ENCODE measurements around the gene ARHGEF9.

ARHGEF9 gene

DNA sequence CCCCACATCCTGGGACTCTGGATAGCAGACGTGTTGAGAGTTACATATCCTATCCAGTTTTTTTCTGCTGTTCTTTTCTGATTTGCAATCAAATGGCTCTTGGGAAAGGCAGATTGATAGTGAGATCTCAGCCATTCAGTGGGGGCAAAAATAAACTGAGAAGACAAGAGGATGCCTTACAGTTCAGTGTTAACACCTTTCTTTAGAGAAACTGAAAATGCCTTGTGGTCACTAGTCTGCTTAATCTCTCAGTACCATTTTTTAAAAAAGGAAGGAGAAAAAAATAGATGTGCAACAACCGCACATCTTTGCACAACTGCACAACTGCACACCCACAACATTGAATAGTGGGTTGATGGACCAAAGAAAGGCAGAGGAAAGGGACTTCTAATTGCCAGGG lies 109.3 kb downstream of the ARHGEF9 start:
- H2BK15ac ChIP-seq (ENCODE audit: low read depth, poor library complexity, severe bottlenecking) = no peak overlapping the region
- no peak overlapping the region for H3K14ac ChIP-seq (ENCODE audit: low read length in 2 of 2)
- H3K79me1 ChIP-seq (replicated peaks; ENCODE audit: low read length, poor library complexity, severe bottlenecking) = peaks cover under 1% of the 10 kb centered on the region
- H2AK5ac ChIP-seq (ENCODE audit: low read length, severe bottlenecking) = no peak overlapping the region
- no peak overlapping the region for H3K23ac ChIP-seq (ENCODE audit: low read length in 2 of 2)
- H2BK120ac ChIP-seq (ENCODE audit: low read depth, low read length) = no peak overlapping the region
- 100% methylated on average over 1 of the region's 2 CpGs for WGBS
- H3K27ac ChIP-seq (ENCODE audit: low read length, poor library complexity, severe bottlenecking) = no peak overlapping the region
- no peak overlapping the region for H3K4me3 ChIP-seq (ENCODE audit: insufficient read depth in 1 of 2, low read depth in 1 of 2, low read length in 2 of 2)
- no peak overlapping the region for H3K9ac ChIP-seq (ENCODE audit: low read length)
- peaks cover 0 to 7% of the 10 kb centered on the region in 2 experiments for H3K27me3 ChIP-seq (ENCODE audit: control insufficient read depth in 1 of 2, insufficient read depth in 1 of 2, low read length in 2 of 2)
- H2BK5ac ChIP-seq (ENCODE audit: low read depth, low read length, poor library complexity, severe bottlenecking) = no peak overlapping the region
- no peak for DNase-seq
- no peaks in the 10 kb centered on the region for H3K9me3 ChIP-seq (ENCODE audit: control insufficient read depth, low read length)
- H2BK12ac ChIP-seq (ENCODE audit: low read length in 2 of 2) = no peak overlapping the region
- H3K4me1 ChIP-seq (ENCODE audit: control insufficient read depth, insufficient read depth, low read depth, low read length) = no peaks in the 10 kb centered on the region
- no peak overlapping the region for H3K18ac ChIP-seq (ENCODE audit: low read depth in 1 of 2, low read length in 2 of 2)
- no peak overlapping the region for H2AFZ ChIP-seq (ENCODE audit: low read depth, low read length)
- no peak overlapping the region for H3K4ac ChIP-seq (ENCODE audit: low read depth in 1 of 2, low read length in 2 of 2)
- no peak overlapping the region for H3K4me2 ChIP-seq (ENCODE audit: low read length, poor library complexity, severe bottlenecking)
- H4K8ac ChIP-seq (ENCODE audit: low read length) = no peak overlapping the region
- peaks cover 7 to 37% of the 10 kb centered on the region in 2 experiments for H3K36me3 ChIP-seq (ENCODE audit: control insufficient read depth in 1 of 2, insufficient read depth in 2 of 2, low read depth in 1 of 2, low read length in 2 of 2)
- H4K91ac ChIP-seq (ENCODE audit: low read length) = no peak overlapping the region

DNA sequence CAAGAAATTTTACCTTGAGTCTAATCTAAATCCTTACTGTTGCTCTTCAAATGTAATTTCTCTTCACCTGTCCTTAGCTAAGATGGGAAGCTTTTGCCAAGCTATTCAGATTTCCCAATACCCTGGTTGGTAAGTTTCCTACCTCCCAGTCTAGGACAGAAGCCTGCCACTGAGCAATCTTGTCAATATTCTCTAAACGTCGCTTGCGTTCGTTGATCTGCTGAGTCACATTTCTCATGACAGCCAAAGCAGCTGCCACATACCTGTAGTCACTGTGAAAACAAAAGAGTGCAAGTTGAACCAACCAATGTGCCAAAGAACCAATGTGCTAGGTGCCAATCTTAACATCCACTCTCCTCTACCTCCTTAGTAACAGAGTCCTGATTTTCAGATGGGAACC lies 111.1 kb downstream of the ARHGEF9 start:
- Histone ChIP-seq H2AK5ac (ENCODE audit: low read length, severe bottlenecking) (no peak overlapping the region), H3K9me3 (ENCODE audit: control insufficient read depth, low read length) (no peaks in the 10 kb centered on the region), H3K4me3 (ENCODE audit: insufficient read depth in 1 of 2, low read depth in 1 of 2, low read length in 2 of 2) (no peak overlapping the region), H3K27me3 (ENCODE audit: control insufficient read depth in 1 of 2, insufficient read depth in 1 of 2, low read length in 2 of 2) (peaks cover 0 to 7% of the 10 kb centered on the region in 2 experiments), H2AFZ (ENCODE audit: low read depth, low read length) (no peak overlapping the region), H4K8ac (ENCODE audit: low read length) (no peak overlapping the region), H3K4ac (ENCODE audit: low read depth in 1 of 2, low read length in 2 of 2) (no peak overlapping the region), H3K14ac (ENCODE audit: low read length in 2 of 2) (no peak overlapping the region), H3K18ac (ENCODE audit: low read depth in 1 of 2, low read length in 2 of 2) (no peak overlapping the region), H3K23ac (ENCODE audit: low read length in 2 of 2) (no peak overlapping the region), H3K79me1 (replicated peaks; ENCODE audit: low read length, poor library complexity, severe bottlenecking) (no peaks in the 10 kb centered on the region), H3K9ac (ENCODE audit: low read length) (no peak overlapping the region), H3K4me1 (ENCODE audit: control insufficient read depth, insufficient read depth, low read depth, low read length) (no peaks in the 10 kb centered on the region), H2BK15ac (ENCODE audit: low read depth, poor library complexity, severe bottlenecking) (no peak overlapping the region), H3K27ac (ENCODE audit: low read length, poor library complexity, severe bottlenecking) (no peak overlapping the region), H4K91ac (ENCODE audit: low read length) (no peak overlapping the region), H2BK5ac (ENCODE audit: low read depth, low read length, poor library complexity, severe bottlenecking) (no peak overlapping the region), H2BK120ac (ENCODE audit: low read depth, low read length) (no peak overlapping the region), H3K4me2 (ENCODE audit: low read length, poor library complexity, severe bottlenecking) (no peak overlapping the region), H3K36me3 (ENCODE audit: control insufficient read depth in 1 of 2, insufficient read depth in 2 of 2, low read depth in 1 of 2, low read length in 2 of 2) (peaks cover 3 to 37% of the 10 kb centered on the region in 2 experiments), H2BK12ac (ENCODE audit: low read length in 2 of 2) (no peak overlapping the region)
- 98% methylated on average over 4 of the region's 4 CpGs for WGBS
- DNase-seq = no peak

DNA sequence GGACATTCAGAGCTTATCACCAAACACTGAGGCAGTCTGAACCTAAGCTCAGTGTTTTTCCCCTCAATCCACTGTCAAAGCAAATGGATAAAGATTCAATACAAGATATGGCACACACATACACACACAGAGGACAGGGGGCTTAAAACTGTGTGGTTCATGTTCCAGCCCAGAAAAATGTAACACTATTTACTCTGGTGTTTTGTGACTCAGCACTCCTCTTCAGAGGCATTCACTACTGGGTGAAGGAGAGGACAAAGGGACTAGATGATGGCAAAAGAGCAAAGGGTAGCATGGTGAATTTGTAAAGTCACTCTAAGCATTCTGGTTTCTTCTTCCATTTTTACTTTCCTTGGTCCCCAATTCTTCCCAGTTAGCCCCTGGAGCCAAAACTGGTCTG lies 120.3 kb downstream of the ARHGEF9 start:
- no peaks in the 10 kb centered on the region for H3K9me3 ChIP-seq (ENCODE audit: control insufficient read depth, low read length)
- H3K36me3 ChIP-seq (ENCODE audit: control insufficient read depth in 1 of 2, insufficient read depth in 2 of 2, low read depth in 1 of 2, low read length in 2 of 2) = peaks cover 6 to 10% of the 10 kb centered on the region in 2 experiments
- no peak overlapping the region for H3K4ac ChIP-seq (ENCODE audit: low read depth in 1 of 2, low read length in 2 of 2)
- H3K4me2 ChIP-seq (ENCODE audit: low read length, poor library complexity, severe bottlenecking) = no peak overlapping the region
- no peaks in the 10 kb centered on the region for H3K4me1 ChIP-seq (ENCODE audit: control insufficient read depth, insufficient read depth, low read depth, low read length)
- H3K4me3 ChIP-seq (ENCODE audit: insufficient read depth in 1 of 2, low read depth in 1 of 2, low read length in 2 of 2) = no peak overlapping the region
- no peaks in the 10 kb centered on the region for H3K79me1 ChIP-seq (replicated peaks; ENCODE audit: low read length, poor library complexity, severe bottlenecking)
- peak; percentile 14 for DNase-seq
- H2AK5ac ChIP-seq (ENCODE audit: low read length, severe bottlenecking) = no peak overlapping the region
- H2BK120ac ChIP-seq (ENCODE audit: low read depth, low read length) = no peak overlapping the region
- no peak overlapping the region for H3K23ac ChIP-seq (ENCODE audit: low read length in 2 of 2)
- H2BK5ac ChIP-seq (ENCODE audit: low read depth, low read length, poor library complexity, severe bottlenecking) = no peak overlapping the region
- H2AFZ ChIP-seq (ENCODE audit: low read depth, low read length) = no peak overlapping the region
- H3K14ac ChIP-seq (ENCODE audit: low read length in 2 of 2) = no peak overlapping the region
- H3K27ac ChIP-seq (ENCODE audit: low read length, poor library complexity, severe bottlenecking) = no peak overlapping the region
- H2BK12ac ChIP-seq (ENCODE audit: low read length in 2 of 2) = no peak overlapping the region
- peaks cover 0 to 5% of the 10 kb centered on the region in 2 experiments for H3K27me3 ChIP-seq (ENCODE audit: control insufficient read depth in 1 of 2, insufficient read depth in 1 of 2, low read length in 2 of 2)
- no peak overlapping the region for H4K91ac ChIP-seq (ENCODE audit: low read length)
- H3K18ac ChIP-seq (ENCODE audit: low read depth in 1 of 2, low read length in 2 of 2) = no peak overlapping the region
- no peak overlapping the region for H3K9ac ChIP-seq (ENCODE audit: low read length)
- H2BK15ac ChIP-seq (ENCODE audit: low read depth, poor library complexity, severe bottlenecking) = no peak overlapping the region
- H4K8ac ChIP-seq (ENCODE audit: low read length) = no peak overlapping the region

DNA sequence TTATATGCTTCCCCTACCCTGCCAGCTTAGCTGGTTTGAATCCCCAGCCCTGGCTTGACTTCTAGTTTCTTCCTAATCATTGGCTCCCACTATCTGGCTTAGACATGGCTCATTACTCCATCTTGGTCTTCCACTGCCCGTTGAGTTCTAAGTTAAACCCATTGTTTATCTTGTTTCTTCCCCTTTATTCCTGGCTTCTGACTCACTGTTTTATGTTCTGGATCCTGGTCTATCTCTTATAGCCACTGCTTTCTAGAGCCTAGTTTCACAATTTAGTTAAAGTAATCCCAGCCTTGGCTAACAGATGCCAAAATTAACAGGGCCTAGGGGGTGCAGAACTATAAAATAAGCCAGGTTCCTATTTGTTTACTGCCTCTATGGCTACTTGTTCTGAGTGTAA lies 120.9 kb downstream of the ARHGEF9 start:
- no peak overlapping the region for H2BK120ac ChIP-seq (ENCODE audit: low read depth, low read length)
- H3K27ac ChIP-seq (ENCODE audit: low read length, poor library complexity, severe bottlenecking) = no peak overlapping the region
- H3K23ac ChIP-seq (ENCODE audit: low read length in 2 of 2) = no peak overlapping the region
- no peaks in the 10 kb centered on the region for H3K79me1 ChIP-seq (replicated peaks; ENCODE audit: low read length, poor library complexity, severe bottlenecking)
- no peak overlapping the region for H3K9ac ChIP-seq (ENCODE audit: low read length)
- no peak overlapping the region for H2BK12ac ChIP-seq (ENCODE audit: low read length in 2 of 2)
- H3K18ac ChIP-seq (ENCODE audit: low read depth in 1 of 2, low read length in 2 of 2) = no peak overlapping the region
- H3K4me3 ChIP-seq (ENCODE audit: insufficient read depth in 1 of 2, low read depth in 1 of 2, low read length in 2 of 2) = no peak overlapping the region
- no peak overlapping the region for H2AK5ac ChIP-seq (ENCODE audit: low read length, severe bottlenecking)
- H3K4me1 ChIP-seq (ENCODE audit: control insufficient read depth, insufficient read depth, low read depth, low read length) = no peaks in the 10 kb centered on the region
- no peak overlapping the region for H2BK5ac ChIP-seq (ENCODE audit: low read depth, low read length, poor library complexity, severe bottlenecking)
- no peak overlapping the region for H2AFZ ChIP-seq (ENCODE audit: low read depth, low read length)
- no peak overlapping the region for H3K4me2 ChIP-seq (ENCODE audit: low read length, poor library complexity, severe bottlenecking)
- H3K27me3 ChIP-seq (ENCODE audit: control insufficient read depth in 1 of 2, insufficient read depth in 1 of 2, low read length in 2 of 2) = peaks cover 0 to 5% of the 10 kb centered on the region in 2 experiments
- no peak overlapping the region for H4K91ac ChIP-seq (ENCODE audit: low read length)
- no peak overlapping the region for H3K4ac ChIP-seq (ENCODE audit: low read depth in 1 of 2, low read length in 2 of 2)
- peak; percentile 51 for DNase-seq
- H3K36me3 ChIP-seq (ENCODE audit: control insufficient read depth in 1 of 2, insufficient read depth in 2 of 2, low read depth in 1 of 2, low read length in 2 of 2) = peaks cover 6 to 10% of the 10 kb centered on the region in 2 experiments
- H3K14ac ChIP-seq (ENCODE audit: low read length in 2 of 2) = no peak overlapping the region
- no peaks in the 10 kb centered on the region for H3K9me3 ChIP-seq (ENCODE audit: control insufficient read depth, low read length)
- H2BK15ac ChIP-seq (ENCODE audit: low read depth, poor library complexity, severe bottlenecking) = no peak overlapping the region
- WGBS = 13% methylated on average over 1 of the region's 1 CpG
- no peak overlapping the region for H4K8ac ChIP-seq (ENCODE audit: low read length)

All from mesenchymal stem cell (in vitro differentiated cells and primary cell).